ENCODE measurements around the gene BCAS1. TPM values are rescaled to one million over a fixed set of nuclear protein-coding genes. Genes with fewer than 3 reads are reported as not detected.
A peak's percentile ranks its signal among the peaks of the same experiment; 100 is the strongest.

BCAS1 gene
- total and polyA plus RNA-seq, 10 donors: 0.23 to 1.3 (median 0.55) TPM; not detected in 2

GRCh38 chr20:54019127-54019526, 51.3 kb downstream of the BCAS1 start:
- Histone ChIP-seq H3K4me3 (no peak overlapping the region), H3K36me3 (no peaks in the 10 kb centered on the region), H3K4me1 (peaks cover 0 to 21% (median 4%) of the 10 kb centered on the region in 6 donors), H3K9me3 (no peaks in the 10 kb centered on the region), H3K27ac (no peak overlapping the region), H3K27me3 (replicated peaks in 1 of 7) (no peaks in the 10 kb centered on the region)
- 85 to 95% (median 91%) methylated on average over 4 of the region's 4 CpGs for WGBS, 5 donors
- no peak for DNase-seq
- intact Hi-C loops (cut with DNase I; ENCODE audit: low total_unique reads): no loop called here
- TF ChIP-seq CTCF (IDR thresholded peaks at IDR 0.05 in 8 of 11, conservative IDR thresholded peaks at IDR 0.05 in 3 of 11) (no peak), POLR2AphosphoS5 (IDR thresholded peaks at IDR 0.05) (no peak)

- DNase-seq: no peak
- 34 to 46% (median 40%) methylated on average over 4 of the region's 4 CpGs for WGBS, 5 donors
- Histone ChIP-seq H3K9me3 (no peaks in the 10 kb centered on the region), H3K4me3 (no peak overlapping the region), H3K27ac (peak overlapping the region in 6 of 8 donors; percentile 16 to 80 (median 74)), H3K36me3 (no peaks in the 10 kb centered on the region), H3K4me1 (peaks cover 0 to 21% (median 4%) of the 10 kb centered on the region in 6 donors), H3K27me3 (replicated peaks in 1 of 7) (no peaks in the 10 kb centered on the region)
- intact Hi-C loops (cut with DNase I; ENCODE audit: low total_unique reads): no loop called here
- TF ChIP-seq CTCF (IDR thresholded peaks at IDR 0.05 in 8 of 11, conservative IDR thresholded peaks at IDR 0.05 in 3 of 11) (no peak), POLR2AphosphoS5 (IDR thresholded peaks at IDR 0.05) (no peak), POLR2A (IDR thresholded peaks at IDR 0.05) (no peak)
These were observed 52.5 kb downstream of the BCAS1 start for GRCh38 chr20:54017846-54018245.

DNA sequence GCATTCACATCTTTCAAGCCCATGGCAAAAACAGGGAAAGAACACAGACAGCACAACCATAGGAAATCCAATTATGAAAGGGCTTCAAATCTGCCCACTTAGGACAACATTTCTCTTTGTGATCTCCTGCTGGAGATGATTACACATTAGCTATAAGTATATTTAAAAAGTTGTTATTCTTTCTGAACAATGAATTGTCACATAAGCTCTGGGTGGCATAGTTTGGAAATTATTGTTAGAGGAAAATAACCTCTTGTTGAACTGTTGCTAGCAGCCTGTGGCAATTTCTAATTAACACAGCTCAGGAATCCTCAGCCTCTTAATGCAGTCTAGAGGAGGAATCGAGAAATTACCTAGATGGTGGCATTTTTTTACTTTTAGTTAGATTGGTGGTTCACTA, 54.9 kb downstream of the BCAS1 start:
- intact Hi-C loops (cut with DNase I; ENCODE audit: low total_unique reads): no loop called here
- Histone ChIP-seq H3K4me1 (peaks cover 0 to 21% (median 4%) of the 10 kb centered on the region in 6 donors), H3K36me3 (no peaks in the 10 kb centered on the region), H3K27me3 (replicated peaks in 1 of 7) (no peaks in the 10 kb centered on the region), H3K27ac (no peak overlapping the region), H3K9me3 (no peaks in the 10 kb centered on the region), H3K4me3 (no peak overlapping the region)
- no peak for TF ChIP-seq CTCF (IDR thresholded peaks at IDR 0.05 in 8 of 11, conservative IDR thresholded peaks at IDR 0.05 in 3 of 11)
- TF ChIP-seq POLR2A (IDR thresholded peaks at IDR 0.05): no peak
- no peak for TF ChIP-seq POLR2AphosphoS5 (IDR thresholded peaks at IDR 0.05)
- WGBS, 5 donors: 67 to 92% (median 85%) methylated on average over 1 of the region's 1 CpG
- DNase-seq: no peak

- no peaks in the 10 kb centered on the region for H3K36me3 ChIP-seq
- 62 to 82% (median 80%) methylated on average over 7 of the region's 7 CpGs for WGBS, 5 donors
- H3K4me1 ChIP-seq: peaks cover 0 to 21% (median 4%) of the 10 kb centered on the region in 6 donors
- no peak overlapping the region for H3K27ac ChIP-seq
- H3K27me3 ChIP-seq (replicated peaks in 1 of 7): no peaks in the 10 kb centered on the region
- DNase-seq: no peak
- intact Hi-C loops (cut with DNase I; ENCODE audit: low total_unique reads): no loop called here
- H3K4me3 ChIP-seq: no peak overlapping the region
- no peak for TF ChIP-seq POLR2A (IDR thresholded peaks at IDR 0.05)
- no peak for TF ChIP-seq CTCF (IDR thresholded peaks at IDR 0.05 in 8 of 11, conservative IDR thresholded peaks at IDR 0.05 in 3 of 11)
- no peaks in the 10 kb centered on the region for H3K9me3 ChIP-seq
These were observed 56.0 kb downstream of the BCAS1 start for GRCh38 chr20:54014293-54014926.
